ENCODE data around the gene LRP1B. TPM values are rescaled to one million over a fixed set of nuclear protein-coding genes. Genes with fewer than 3 reads are reported as not detected.

Gene LRP1B
- total and polyA plus RNA-seq, 4 donors: 0.01 to 0.84 (median 0.17) TPM

GRCh38 chr2:140865837-140866236 is 1265.0 kb downstream of the LRP1B start:
- WGBS: 60% methylated on average over 3 of the region's 3 CpGs
- peak; percentile 78 for TF ChIP-seq ATF3 (IDR thresholded peaks at IDR 0.05)
- no peak for TF ChIP-seq MAX (IDR thresholded peaks at IDR 0.05)
- peaks cover 7 to 35% (median 20%) of the 10 kb centered on the region in 4 donors for H3K4me1 ChIP-seq (ENCODE audit: control insufficient read depth in 4 of 4, insufficient read depth in 4 of 4, low read length in 3 of 4)
- no peak overlapping the region for H3K27ac ChIP-seq (ENCODE audit: low read depth in 1 of 2, low read length in 2 of 2)
- H3K27me3 ChIP-seq (ENCODE audit: control insufficient read depth in 4 of 4, insufficient read depth in 4 of 4, low read length in 3 of 4): no peaks in the 10 kb centered on the region
- no peak for DNase-seq (ENCODE audit: low spot score)
- H3K9me3 ChIP-seq (ENCODE audit: control insufficient read depth in 4 of 4, low read length in 3 of 4): no peaks in the 10 kb centered on the region
- H3K36me3 ChIP-seq (ENCODE audit: control insufficient read depth in 4 of 4, insufficient read depth in 3 of 4, low read depth in 1 of 4, low read length in 3 of 4): no peaks in the 10 kb centered on the region
- no peak overlapping the region for H3K4me3 ChIP-seq (ENCODE audit: low read depth in 1 of 3, low read length in 3 of 3)
- H3K9ac ChIP-seq (ENCODE audit: low read depth in 1 of 2, low read length in 2 of 2): no peak overlapping the region

GRCh38 chr2:140863713-140864112 is 1267.1 kb downstream of the LRP1B start:
- H3K9me3 ChIP-seq (ENCODE audit: control insufficient read depth in 4 of 4, low read length in 3 of 4): no peaks in the 10 kb centered on the region
- TF ChIP-seq YY1 (IDR thresholded peaks at IDR 0.05) (no peak), RXRA (IDR thresholded peaks at IDR 0.05) (no peak), MAX (IDR thresholded peaks at IDR 0.05) (no peak), EGR1 (IDR thresholded peaks at IDR 0.05; ENCODE audit: low read depth in 2 of 2) (no peak), CTCF (IDR thresholded peaks at IDR 0.05; ENCODE audit: low read depth, low read length, missing input control) (peak; percentile 47), RAD21 (IDR thresholded peaks at IDR 0.05) (peak; percentile 80 to 83), ATF3 (IDR thresholded peaks at IDR 0.05) (peak; percentile 22), ZBTB33 (IDR thresholded peaks at IDR 0.05) (no peak), REST (IDR thresholded peaks at IDR 0.05) (no peak), TAF1 (conservative IDR thresholded peaks at IDR 0.05) (no peak), HNF4A (conservative IDR thresholded peaks at IDR 0.05) (no peak), FOXA2 (IDR thresholded peaks at IDR 0.05) (no peak)
- no peak overlapping the region for H3K4me3 ChIP-seq (ENCODE audit: low read depth in 1 of 3, low read length in 3 of 3)
- no peak overlapping the region for H3K27ac ChIP-seq (ENCODE audit: low read depth in 1 of 2, low read length in 2 of 2)
- no peak for DNase-seq (ENCODE audit: low spot score)
- H3K4me1 ChIP-seq (ENCODE audit: control insufficient read depth in 4 of 4, insufficient read depth in 4 of 4, low read length in 3 of 4): peaks cover 0 to 18% (median 10%) of the 10 kb centered on the region in 4 donors
- WGBS: 48% methylated on average over 2 of the region's 2 CpGs
- no peaks in the 10 kb centered on the region for H3K36me3 ChIP-seq (ENCODE audit: control insufficient read depth in 4 of 4, insufficient read depth in 3 of 4, low read depth in 1 of 4, low read length in 3 of 4)
- H3K9ac ChIP-seq (ENCODE audit: low read depth in 1 of 2, low read length in 2 of 2): no peak overlapping the region
- no peaks in the 10 kb centered on the region for H3K27me3 ChIP-seq (ENCODE audit: control insufficient read depth in 4 of 4, insufficient read depth in 4 of 4, low read length in 3 of 4)
